HL-60 (cell line): ENCODE results near the gene DNAJC17.

Experiments
- DNase-seq, 2 experiments: peaks; one replicate each; pipeline ENCODE4 v3.0.0-alpha.2; 2010 to 2020; ENCODE audit warnings: low read depth in 1 of 2, low spot score in 1 of 2
- H3K27ac ChIP-seq: fragments of 250-450 bp; sonication (Bioruptor Pico); replicated peaks from 2 replicates; pipeline ENCODE4 v1.5.1; 2020; ENCODE audit warnings: mild to moderate bottlenecking, moderate library complexity
- H3K27me3 ChIP-seq: fragments of 250-450 bp; sonication (Bioruptor Pico); 2 replicates; pipeline ENCODE4 v1.5.1; 2021; ENCODE audit warnings: mild to moderate bottlenecking, moderate library complexity; ENCODE audit not compliant: insufficient read depth, poor library complexity, severe bottlenecking
- H3K4me3 ChIP-seq: replicated peaks from 2 replicates; pipeline ENCODE4 v1.5.1; 2011; ENCODE audit warnings: mild to moderate bottlenecking, control low read depth, low read length; ENCODE audit not compliant: insufficient read depth
- CTCF ChIP-seq: IDR thresholded peaks from one replicate; pipeline ENCODE4 v1.5.1; 2011; ENCODE audit warnings: low read length, control low read depth, inconsistent platforms; ENCODE audit not compliant: insufficient read depth
- GABPA ChIP-seq: IDR thresholded peaks from 2 replicates; pipeline ENCODE4 v1.6.1; 2012; ENCODE audit warnings: low read depth
- POLR2AphosphoS5 ChIP-seq: IDR thresholded peaks from 2 replicates; pipeline ENCODE4 v1.6.1; 2012; ENCODE audit warnings: low read depth
- REST ChIP-seq: IDR thresholded peaks from 2 replicates; pipeline ENCODE4 v1.6.1; 2012; ENCODE audit warnings: low read depth; ENCODE audit not compliant: insufficient replicate concordance
- SPI1 ChIP-seq: IDR thresholded peaks from 2 replicates; pipeline ENCODE4 v1.6.1; 2012; ENCODE audit warnings: low read depth, mild to moderate bottlenecking, borderline replicate concordance

The DNAJC17 gene

DNA sequence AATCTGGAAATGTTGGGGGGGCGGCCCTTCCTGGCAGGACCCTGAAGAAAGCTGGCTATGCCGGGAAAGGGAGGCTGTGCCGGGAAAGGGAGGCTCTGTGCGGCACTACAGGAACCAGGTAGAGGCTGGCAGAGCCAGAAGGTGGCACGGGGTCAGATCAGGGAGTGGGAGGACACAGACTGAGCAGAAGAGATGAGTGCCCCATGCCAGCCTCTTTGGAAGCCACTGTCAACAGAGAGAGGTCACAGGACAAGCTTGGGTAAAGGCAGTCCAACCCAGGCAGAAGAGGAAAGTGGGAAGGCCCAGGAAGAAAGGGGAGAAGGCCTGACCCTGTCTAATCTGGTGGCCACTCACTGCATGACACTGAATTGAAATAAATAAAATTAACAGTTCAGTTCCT lies 36.0 kb downstream of the DNAJC17 start:
- no peak for DNase-seq
- no peak overlapping the region for H3K4me3 ChIP-seq
- no peaks in the 10 kb centered on the region for H3K27me3 ChIP-seq
- TF ChIP-seq SPI1 (no peak), REST (no peak), GABPA (no peak), CTCF (no peak), POLR2AphosphoS5 (no peak)
- H3K27ac ChIP-seq: no peak overlapping the region

- no peaks in the 10 kb centered on the region for H3K27me3 ChIP-seq
- TF ChIP-seq SPI1 (no peak), GABPA (no peak), CTCF (no peak), REST (no peak), POLR2AphosphoS5 (no peak)
- H3K27ac ChIP-seq: peak overlapping the region; percentile 70; the same call in 1 of the 2 replicates
- no peak for DNase-seq
- H3K4me3 ChIP-seq: no peak overlapping the region
Observed at GRCh38 chr15:40770147-40770721, 37.0 kb downstream of the DNAJC17 start.

DNA sequence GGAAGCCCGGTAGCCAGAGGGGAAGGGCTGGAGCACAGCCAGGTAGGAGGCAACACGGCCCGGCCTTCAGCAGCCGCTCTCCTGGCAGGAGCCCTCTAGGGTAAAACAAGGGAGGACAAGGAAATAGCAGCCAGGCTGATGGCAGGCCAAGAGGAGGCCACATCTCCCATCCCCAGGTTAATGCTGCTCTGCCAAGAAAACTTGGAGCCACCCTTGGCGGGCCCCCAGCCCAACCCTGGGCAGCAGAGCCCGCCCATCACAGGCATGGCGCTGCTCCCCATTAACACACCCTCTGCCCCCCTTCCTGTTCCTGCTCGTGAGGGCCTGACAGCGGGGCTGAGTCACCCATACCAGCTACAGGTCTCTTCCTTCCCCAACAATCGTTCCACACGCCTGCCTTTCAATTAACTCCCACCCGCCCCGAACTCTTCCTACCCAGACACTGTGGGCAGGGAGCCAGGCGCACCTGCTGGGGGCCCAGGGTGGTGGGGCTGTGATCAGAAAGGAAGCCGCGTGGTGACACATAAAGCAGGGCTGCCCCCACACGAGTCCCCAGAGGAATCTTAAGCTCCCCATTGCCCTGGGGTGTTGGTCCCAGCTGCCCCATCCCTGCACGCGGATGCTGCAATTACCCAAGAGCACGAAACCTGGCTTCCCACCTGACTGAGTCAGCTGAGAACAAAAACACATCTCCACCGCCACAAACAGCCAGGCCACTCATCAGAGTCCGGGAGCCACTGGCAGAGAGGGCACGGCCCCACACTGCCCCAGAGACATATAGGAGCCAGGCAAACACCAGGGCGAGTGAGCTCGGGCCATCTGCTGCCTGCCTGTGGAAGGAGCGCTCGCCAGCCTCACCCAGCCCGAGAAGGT lies 37.8 kb downstream of the DNAJC17 start, which contains the start of gene C15orf62:
Gene C15orf62, plus strand, starts transcription at position 707 of the 873 bp plus-strand sequence. CDS start 516 bp downstream, outside the sequence.
- DNase-seq: peak; percentile 74 to 77
- H3K27ac ChIP-seq: peak within 1 kb of the TSS; percentile 70

More for the DNA sequence above, 37.8 kb downstream of the DNAJC17 start, which contains the start of gene C15orf62:
- TF ChIP-seq CTCF (no peak), GABPA (no peak), POLR2AphosphoS5 (peak; percentile 45; the same call in 1 of the 2 replicates)
- peak within 1 kb of the TSS; percentile 11 for H3K4me3 ChIP-seq
- no peaks in the 10 kb centered on the region for H3K27me3 ChIP-seq
